HG02884 (cell line): ENCODE measurements around the gene LRBA.

Experiments used
- ATAC-seq: cut with Tn5 transposase; IDR thresholded peaks from one replicate; pipeline ENCODE4 v1.9.1; 2021; ENCODE audit warnings: mild to moderate bottlenecking, moderate library complexity; ENCODE audit not compliant: unreplicated experiment

Gene LRBA

DNA sequence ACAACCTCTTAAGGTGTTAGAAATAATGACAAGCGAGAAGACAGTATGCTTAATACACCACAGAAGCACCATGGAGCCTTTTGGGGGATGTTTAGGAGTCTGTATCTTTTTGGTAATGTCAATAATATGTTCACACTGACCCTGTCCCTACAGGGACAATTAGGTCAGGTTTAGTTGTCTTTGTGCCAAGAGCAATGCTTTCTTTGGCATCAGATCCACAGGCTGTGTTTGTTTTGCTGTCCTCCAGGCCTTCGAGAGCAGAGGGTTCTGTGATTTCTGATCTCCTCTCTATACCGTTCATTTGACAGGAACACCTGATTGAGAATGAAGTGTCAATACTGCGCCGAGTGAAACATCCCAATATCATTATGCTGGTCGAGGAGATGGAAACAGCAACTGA lies 783.1 kb downstream of the LRBA start:
- no peak for ATAC-seq

DNA sequence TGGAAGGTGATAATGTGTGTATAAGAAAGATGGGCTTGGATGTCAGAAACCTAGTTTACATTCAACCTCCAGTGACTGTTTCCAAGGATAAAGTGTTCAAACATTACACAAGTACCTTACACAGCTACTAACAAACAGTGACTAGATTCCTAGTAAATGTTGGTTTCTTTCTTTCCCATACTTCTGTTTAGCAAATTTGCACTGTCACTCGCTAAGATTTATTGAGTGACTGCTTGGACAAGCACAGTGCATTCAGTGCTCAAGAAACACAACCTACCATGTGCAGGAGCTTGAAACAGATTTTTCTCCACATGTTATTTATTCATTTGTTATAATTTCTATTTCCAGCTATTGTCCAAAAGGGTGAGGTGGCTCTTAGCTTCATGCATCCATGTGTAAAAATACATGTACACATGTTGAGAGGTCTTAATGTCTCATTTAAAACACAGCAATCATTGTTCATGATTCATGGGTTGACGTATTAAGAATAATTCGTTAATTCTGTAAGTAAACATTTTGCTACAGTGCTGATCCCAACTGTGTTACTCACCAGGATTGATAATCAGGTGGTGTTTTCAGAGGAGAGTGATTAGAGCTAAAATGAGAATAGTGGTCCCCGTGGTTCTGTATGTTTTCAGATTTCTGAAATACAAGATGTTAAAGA lies 783.8 kb downstream of the LRBA start:
- no peak for ATAC-seq

- ATAC-seq: no peak
These were observed 784.5 kb downstream of the LRBA start for GRCh38 chr4:150230561-150230960.

DNA sequence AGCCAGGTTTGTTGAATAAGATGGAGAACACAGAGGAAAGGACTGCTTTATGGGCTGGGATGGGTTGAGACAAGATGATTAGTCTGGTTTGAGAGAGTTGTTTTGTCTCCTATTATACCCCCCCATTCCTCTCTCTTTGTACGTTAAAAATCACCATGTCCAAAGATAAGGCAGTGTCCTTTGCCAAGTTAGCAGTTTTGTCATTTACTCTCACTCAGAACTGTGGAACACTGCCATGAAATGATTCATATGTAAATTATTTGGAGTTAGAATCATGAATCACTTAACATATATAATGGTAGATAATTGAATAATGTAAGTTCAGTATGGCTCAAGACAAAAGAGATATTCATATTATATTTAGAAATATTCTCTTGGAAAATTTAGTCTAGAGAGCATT lies 785.6 kb downstream of the LRBA start:
- no peak for ATAC-seq

- no peak for ATAC-seq
These were observed 790.0 kb downstream of the LRBA start for GRCh38 chr4:150224896-150225591.

DNA sequence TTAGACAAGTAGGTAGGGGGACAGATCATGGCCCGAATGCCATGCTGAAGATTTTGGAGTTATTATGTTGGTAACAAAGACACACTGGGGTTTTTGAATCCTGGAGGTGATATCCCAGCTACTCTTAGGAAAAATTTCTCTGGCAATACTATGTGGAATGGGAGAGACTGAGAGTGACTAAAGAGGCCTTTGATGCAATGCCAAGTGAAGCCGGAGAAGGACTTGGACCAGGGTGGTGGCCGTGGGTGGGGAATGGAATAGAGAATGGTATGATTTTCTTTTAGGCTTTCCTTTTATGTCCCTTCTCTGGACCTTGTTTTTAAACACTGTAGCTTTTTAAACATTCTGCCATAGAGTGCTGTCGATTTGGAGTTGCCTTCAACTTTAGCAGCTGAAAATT lies 795.2 kb downstream of the LRBA start:
- ATAC-seq: no peak

DNA sequence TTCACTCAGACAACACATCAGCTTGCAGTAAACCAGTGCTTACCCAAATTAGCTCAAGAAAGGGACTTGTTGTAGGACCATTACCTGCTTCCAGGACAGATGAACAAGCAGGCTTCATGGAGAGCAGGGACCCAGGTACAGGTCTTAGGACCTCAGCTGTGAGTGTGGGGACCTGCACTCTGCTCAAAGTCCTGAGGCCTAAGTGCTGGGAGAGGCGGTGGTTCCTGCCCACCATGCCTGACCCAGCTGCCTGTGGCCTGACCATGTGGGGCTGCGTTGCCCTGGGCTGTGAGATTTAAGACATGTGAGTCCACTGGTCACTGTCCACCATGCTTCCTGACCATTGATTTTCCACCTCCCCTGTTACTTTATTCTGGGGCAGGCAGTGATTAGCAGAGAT lies 796.6 kb downstream of the LRBA start:
- ATAC-seq: no peak

- ATAC-seq: no peak
These were observed 797.3 kb downstream of the LRBA start for GRCh38 chr4:150217808-150218207.

DNA sequence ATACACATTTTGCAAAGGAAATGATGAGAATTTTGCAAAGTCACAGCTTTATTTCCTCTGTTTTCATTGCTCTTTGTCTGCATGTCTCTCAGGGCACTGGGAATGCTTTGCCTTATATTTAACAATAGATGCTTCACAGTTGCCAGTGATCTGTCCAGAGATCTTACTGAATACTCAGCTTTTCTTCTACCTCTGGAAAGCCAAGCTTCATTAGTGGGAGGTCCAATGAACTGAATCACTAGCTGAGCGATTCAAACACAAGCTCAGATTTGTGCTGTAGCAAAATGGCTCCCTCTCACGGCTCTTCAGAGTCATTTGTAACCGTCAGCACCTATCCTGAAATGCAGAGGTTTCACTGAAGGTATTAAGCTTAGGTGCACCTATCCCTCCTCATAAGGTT lies 797.9 kb downstream of the LRBA start:
- ATAC-seq: no peak

DNA sequence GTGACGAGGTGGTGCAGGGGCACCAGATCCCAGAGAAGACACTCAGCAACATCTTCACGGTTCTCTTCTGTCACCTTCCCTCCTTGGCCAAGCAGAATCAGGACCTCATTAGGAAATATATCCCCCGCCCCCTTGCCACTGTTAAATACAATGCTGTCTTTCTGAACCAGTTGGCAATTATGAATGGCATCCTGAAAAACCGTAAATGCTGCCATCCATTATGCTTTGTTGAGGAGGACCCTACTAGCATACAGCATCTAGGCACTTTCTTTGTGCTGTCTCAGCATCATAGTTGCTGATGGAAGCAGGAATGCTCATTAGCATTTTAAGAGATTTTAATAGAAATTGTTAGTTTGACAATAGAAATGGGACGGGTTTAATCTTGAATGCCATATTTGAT lies 798.4 kb downstream of the LRBA start:
- ATAC-seq: no peak

DNA sequence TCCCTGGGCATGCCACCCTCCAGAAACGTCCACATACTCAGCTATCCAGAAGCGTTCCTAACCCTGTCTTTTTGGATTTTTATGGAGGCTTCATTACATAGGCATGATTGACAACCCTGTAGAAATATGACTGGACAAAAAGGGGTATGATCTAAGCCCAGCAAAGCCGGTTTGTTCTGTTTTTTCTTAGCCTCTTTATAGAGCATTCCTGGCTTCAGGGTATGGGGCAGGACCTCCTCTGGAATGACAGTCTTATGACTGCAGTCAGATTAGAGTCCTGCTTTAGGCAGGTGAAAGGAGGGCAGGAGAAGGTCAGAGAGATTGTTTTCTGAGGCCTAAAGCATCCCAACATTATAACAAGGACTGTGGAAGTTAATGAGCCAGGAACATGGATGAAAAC lies 799.5 kb downstream of the LRBA start:
- no peak for ATAC-seq
